Measurements from ENCODE around the gene SORCS2.

- TF ChIP-seq, protein P1, sequence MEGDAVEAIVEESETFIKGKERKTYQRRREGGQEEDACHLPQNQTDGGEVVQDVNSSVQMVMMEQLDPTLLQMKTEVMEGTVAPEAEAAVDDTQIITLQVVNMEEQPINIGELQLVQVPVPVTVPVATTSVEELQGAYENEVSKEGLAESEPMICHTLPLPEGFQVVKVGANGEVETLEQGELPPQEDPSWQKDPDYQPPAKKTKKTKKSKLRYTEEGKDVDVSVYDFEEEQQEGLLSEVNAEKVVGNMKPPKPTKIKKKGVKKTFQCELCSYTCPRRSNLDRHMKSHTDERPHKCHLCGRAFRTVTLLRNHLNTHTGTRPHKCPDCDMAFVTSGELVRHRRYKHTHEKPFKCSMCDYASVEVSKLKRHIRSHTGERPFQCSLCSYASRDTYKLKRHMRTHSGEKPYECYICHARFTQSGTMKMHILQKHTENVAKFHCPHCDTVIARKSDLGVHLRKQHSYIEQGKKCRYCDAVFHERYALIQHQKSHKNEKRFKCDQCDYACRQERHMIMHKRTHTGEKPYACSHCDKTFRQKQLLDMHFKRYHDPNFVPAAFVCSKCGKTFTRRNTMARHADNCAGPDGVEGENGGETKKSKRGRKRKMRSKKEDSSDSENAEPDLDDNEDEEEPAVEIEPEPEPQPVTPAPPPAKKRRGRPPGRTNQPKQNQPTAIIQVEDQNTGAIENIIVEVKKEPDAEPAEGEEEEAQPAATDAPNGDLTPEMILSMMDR (conservative IDR thresholded peaks at IDR 0.05; ENCODE audit: low read depth, low read length): no peak
- no peak for TF ChIP-seq EZH2 (IDR thresholded peaks at IDR 0.05; ENCODE audit: borderline replicate concordance, low read depth, low read length, poor library complexity, severe bottlenecking)
Observed at GRCh38 chr4:7429069-7429416, 236.7 kb downstream of the SORCS2 start.

All from A673 (cell line).